K562 treated with DMSO at 1 percent for 48 hours (cell line): Measurements from ENCODE around the gene EXPH5. TPM values are rescaled to one million over a fixed set of nuclear protein-coding genes. Genes with fewer than 3 reads are reported as not detected.

Experiments
- total RNA-seq: library from RNA; unstranded; fragments of 300-600 nt; gene quantifications from 2 replicates; pipeline ENCODE4 v1.2.3, GENCODE V29; 2022; ENCODE audit warnings: low replicate concordance; ENCODE audit errors: extremely low read depth

EXPH5 gene, protein sequence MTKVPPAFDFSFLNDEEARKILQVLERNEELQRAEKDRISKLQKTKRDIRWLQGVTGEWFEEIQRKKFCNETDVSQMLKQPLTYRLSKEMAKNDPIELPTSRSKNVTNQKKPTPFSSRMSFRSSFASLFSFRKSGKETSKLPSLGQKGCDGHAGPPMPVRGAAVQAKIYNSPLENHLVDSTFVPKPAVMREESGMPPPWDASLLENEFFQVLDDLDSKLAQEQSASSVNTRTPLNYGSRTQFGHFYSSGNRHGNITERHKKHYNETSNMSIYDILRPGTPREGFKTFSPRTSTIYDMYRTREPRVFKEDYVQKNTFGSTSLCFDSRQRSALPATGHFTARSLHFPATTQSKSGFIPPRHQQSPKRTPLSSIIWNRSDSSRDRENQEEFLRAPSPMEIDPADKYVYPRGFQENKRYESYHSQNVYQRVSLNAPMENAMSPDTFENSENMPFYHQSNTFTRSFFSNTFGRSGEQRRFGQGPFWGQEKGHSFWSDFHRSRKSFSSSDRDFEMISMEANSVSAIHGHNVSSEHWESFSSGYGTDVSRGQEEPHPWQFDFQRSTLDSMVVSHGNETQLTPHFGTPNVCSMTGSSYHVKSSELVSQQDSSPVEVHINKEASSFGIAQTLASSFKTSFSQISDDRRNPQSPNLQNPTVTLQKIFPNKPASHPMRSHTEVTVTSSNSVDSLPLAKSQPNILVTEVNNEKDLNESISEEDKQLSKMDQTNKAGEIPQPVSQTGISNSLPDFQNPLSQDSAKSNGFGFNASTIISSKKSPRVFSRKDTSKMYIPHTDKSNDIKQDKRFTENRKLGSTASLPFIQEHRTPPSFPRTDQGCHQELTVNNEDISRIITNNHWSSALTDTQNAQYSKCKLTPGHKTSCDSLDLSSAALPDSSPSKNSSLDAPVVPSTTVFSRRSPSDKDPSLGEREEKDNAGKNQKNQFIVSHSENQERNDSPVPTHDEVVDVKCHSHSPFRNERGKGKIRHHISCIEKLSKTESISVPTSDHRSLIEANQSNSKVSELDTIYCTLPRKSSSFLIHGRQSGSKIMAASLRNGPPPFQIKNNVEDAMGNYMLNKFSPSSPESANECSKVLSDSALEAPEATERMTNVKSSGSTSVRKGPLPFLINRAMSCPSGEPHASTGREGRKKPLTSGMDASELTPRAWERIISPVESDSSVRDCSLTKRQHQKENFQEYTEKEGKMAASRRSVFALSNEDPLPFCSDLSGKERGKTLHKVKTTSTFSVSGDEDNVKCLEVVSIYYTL (N-terminal part only)
- not detected in 2 replicates for total RNA-seq

DNA sequence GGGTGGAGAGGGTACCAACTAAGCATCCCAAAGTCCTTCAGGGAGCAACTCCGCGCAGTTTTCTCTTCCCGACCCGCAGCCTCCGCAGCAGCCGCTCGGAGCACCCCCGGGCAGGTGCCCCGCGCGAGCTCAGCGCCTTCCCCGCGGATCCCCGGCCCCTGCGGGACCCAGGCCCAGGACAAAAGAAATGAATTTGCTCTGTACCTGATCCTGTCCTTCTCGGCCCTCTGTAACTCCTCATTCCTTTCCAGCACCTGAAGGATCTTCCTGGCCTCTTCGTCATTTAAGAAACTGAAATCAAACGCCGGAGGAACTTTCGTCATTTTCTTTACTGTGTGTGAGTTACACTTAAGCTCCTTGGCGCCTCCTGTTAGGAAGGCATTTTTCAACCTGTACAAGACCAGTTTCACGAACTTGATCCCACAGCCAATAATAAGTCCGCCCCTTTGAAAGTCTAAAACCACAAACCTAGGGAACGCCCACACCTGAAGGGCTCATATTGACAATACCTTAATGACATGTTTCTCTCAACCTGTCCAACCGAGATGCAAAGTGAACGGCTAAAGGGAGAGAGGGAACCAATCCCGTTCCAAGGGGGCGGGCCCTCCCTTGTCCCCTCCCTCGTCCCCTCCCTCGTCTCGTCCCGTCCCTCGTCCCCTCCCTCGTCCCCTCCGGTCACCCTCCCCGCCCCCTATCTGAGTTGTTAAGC lies at the start of gene EXPH5:
TSS of gene EXPH5 (minus strand) at position 555 of the 709 bp plus-strand sequence. CDS start at position 323, 232 bp downstream.

DNA sequence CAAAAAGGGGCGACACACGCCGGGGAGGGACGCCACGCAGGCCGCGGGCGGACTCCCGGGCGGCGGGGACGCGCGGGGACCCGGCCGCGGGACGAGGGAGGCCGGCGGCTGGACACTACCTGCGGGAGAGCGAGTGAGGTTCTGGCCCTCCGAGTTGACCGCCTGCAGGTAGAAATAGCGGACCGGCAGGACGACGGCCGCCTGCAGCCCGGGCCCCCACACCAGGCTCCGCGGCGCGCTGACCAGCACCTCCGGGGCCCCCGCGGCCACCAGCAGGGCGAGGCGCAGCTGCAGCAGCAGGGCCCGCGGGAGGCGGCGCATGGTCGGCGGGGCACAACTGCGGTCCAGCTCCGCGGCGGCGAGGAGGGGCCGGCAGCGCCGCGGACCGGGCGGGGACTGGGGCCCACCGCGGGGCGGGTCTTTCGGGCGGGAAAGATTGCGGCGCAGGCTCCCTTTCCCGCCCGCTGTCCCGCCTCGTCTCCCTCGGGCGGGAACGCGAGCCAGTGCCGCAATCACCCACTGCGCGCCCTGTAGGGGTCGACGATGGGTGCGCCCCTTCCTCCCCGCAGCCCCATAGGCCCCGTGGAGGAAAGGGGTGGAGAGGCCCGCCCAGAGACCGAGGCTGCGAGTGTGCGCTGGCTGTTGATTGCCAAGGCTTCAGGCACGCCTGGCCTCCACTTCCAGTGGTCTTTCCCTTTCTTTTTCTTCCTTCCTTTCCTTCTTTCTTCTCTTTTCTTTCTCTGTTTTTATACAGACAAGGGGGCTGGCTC lies 95.3 kb downstream of the EXPH5 start, which contains the start of gene POGLUT3:
TSS of gene POGLUT3 (minus strand) at position 339 of the 770 bp plus-strand sequence. CDS start at position 321, 18 bp downstream.

DNA sequence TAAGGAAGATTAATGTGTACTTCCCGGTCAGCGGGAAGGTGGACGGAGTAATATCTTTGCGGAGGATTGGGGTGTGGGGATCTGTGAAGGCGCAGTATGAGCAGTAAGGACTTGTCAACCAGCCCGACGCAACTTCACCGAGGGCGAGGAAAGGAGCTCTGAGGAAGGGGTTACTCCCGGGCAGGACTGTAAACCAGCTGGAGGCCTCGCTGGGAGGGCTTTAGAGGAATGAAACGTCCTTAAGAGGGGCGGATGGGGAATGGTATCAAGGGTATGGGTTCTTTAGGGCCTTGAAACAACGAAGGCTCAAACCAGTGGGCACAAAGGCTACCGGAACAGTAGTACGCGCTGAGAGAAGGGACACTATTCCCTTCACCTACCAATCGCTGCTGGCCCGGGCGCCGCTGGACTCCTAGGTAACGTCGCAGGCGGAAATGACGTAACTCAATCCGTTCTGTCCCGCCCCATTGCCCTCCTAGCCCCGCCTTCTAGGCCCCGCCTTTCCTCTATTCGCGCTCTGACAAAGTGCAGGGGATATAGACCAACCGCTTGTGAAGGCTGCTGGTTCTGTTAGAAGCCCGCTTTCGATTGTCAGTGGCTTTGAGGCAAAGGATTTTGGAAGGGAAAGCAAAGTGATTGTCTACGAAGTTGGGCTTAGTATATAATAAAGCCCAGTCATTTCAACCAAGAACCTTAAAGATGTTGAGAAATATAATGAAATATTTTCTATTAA lies 126.3 kb downstream of the EXPH5 start, which contains the start of gene C11orf65:
TSS of gene C11orf65 (minus strand) at position 439 of the 733 bp plus-strand sequence. CDS start 5,970 bp downstream, outside the sequence.

Other genes starting within 250 kb of the EXPH5 start
- not detected in 2 replicates for gene C11orf65, start 126.2 kb downstream of the EXPH5 start, total RNA-seq
- gene POGLUT3, start 95.4 kb downstream of the EXPH5 start, total RNA-seq = not detected in 2 replicates
- gene DDX10, start 71.3 kb upstream of the EXPH5 start, total RNA-seq = not detected in 2 replicates